ENCODE results near the gene PGM2L1.

The PGM2L1 gene

GRCh38 chr11:74299015-74299414 lies 99.2 kb downstream of the PGM2L1 start:
- no peak for DNase-seq (ENCODE audit: low read depth in 3 of 3)

- DNase-seq (ENCODE audit: low read depth in 3 of 3) = no peak
Measured at GRCh38 chr11:74297484-74297883, 100.7 kb downstream of the PGM2L1 start.

GRCh38 chr11:74288911-74289310 lies 109.3 kb downstream of the PGM2L1 start:
- no peak for DNase-seq (ENCODE audit: low read depth in 3 of 3)

- DNase-seq (ENCODE audit: low read depth in 3 of 3) = no peak
Measured at GRCh38 chr11:74288161-74288560, 110.1 kb downstream of the PGM2L1 start.

- no peak for DNase-seq (ENCODE audit: low read depth in 3 of 3)
Measured at GRCh38 chr11:74284466-74284865, 113.8 kb downstream of the PGM2L1 start.

GRCh38 chr11:74283580-74284180 lies 114.6 kb downstream of the PGM2L1 start:
- DNase-seq (ENCODE audit: low read depth in 3 of 3) = no peak

GRCh38 chr11:74282914-74283371 lies 115.3 kb downstream of the PGM2L1 start:
- DNase-seq (ENCODE audit: low read depth in 3 of 3) = no peak

- DNase-seq (ENCODE audit: low read depth in 3 of 3) = no peak
Measured at GRCh38 chr11:74282421-74282820, 115.8 kb downstream of the PGM2L1 start.

- DNase-seq (ENCODE audit: low read depth in 3 of 3) = no peak
Measured at GRCh38 chr11:74280494-74280893, 117.7 kb downstream of the PGM2L1 start.

Data from stimulated activated CD4-positive, alpha-beta T cell treated with anti-CD3 and anti-CD28 coated beads, TNF-alpha, amount 100 ng/mL, for 48 hours (primary cell).